Activated T-helper 2 cell treated with anti-CD3 and anti-CD28 coated beads, Interferon-gamma antibody, Interleukin-2, Interleukin-4, amounts not matched to agents 10 μg/mL and 5 μg/mL and 100 μg/mL, durations not matched to agents 14 hours and 24 hours and 36 hours (primary cell): ENCODE results near the gene AKR1C3. TPM values are rescaled to one million over a fixed set of nuclear protein-coding genes. Genes with fewer than 3 reads are reported as not detected.

Source experiments
- total RNA-seq: library from RNA; stranded (reverse); gene quantifications from 2 replicates; pipeline ENCODE4 v1.2.3, GENCODE V29; 2022

Gene AKR1C3
- total RNA-seq, 1 donor from 2014 or later, result 0.34 TPM

Other genes starting within 250 kb of the AKR1C3 start
- gene AKR1C1, start 131.0 kb upstream of the AKR1C3 start, total RNA-seq, result 0.97 and 1.3 TPM in 2 replicates
- not detected in 2 replicates for gene AKR1C2, start 90.6 kb upstream of the AKR1C3 start, total RNA-seq
- gene AKR1C8, start 90.7 kb downstream of the AKR1C3 start, total RNA-seq, result not detected in 2 replicates
- gene AKR1C4, start 102.4 kb downstream of the AKR1C3 start, total RNA-seq, result not detected in 2 replicates